ENCODE measurements around the gene KLC1.

DNA sequence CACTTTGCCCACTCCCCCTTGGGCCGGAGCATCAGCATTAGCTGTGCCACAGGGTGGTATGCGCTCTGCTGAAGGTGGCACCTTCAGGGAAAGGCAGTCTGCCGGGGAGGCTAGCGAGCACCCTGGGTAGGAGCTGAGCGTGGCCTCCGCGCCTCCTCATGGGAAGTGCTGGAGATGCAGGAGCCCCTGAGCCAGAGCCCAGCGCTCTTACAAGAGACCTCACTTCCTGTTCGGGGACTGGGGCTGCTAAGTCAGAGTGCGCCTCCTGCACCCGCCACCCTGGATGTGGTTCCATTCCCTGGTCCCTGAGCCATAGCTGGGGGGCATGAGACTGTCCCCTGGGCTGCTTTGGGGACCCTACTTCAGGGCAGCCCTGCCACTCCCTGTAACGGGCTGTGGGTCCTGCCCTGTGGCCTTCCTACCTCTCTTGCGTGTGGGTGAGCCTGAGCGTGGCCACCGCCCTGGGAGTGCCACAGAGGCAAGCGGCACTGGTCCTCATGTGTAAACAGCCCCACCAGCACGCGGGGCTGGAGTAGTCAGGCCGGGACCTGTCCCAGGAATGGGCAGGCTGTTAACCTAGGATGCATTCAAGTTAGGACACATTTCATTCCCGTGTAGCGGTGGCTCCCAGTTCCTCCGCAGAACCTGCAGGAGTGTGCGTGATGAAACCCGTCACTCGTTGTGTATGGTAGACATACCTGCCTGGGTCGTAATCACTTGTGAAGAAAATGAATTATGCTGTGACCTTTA is 46.9 kb upstream of the KLC1 start:
- TF ChIP-seq CTCF (IDR thresholded peaks at IDR 0.05; ENCODE audit: insufficient read depth, low read length, poor library complexity, severe bottlenecking) (no peak), EZH2phosphoT487 (conservative IDR thresholded peaks at IDR 0.05; ENCODE audit: low read length) (no peak)

All from SU-DHL-6 (cell line).